ENCODE measurements around the gene PCBP3.
"Not testable (repeated sequence)": the region's sequence is repeated elsewhere in the genome, so short reads cannot be mapped to it uniquely, and the experiment has no call there.

Gene PCBP3

DNA sequence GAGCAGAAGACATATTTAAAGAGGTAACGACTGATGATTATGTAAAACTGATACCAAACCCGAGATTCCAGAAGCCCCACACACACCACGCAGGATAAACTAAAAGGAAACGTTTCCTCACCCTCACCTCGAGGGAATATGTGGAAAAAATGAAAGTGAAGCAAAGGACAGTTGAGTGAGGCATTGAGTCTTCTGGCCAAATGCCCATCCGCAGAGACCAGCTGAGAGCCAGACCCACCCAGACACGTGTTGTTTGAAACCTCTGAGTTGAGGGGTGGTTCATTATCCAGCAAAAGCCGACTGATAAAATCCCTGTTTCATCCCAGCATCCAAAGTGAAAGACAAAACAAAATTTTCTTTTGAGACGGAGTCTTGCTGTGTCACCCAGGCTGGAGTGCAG, 29.6 kb upstream of the PCBP3 start:
- no peak for DNase-seq

DNA sequence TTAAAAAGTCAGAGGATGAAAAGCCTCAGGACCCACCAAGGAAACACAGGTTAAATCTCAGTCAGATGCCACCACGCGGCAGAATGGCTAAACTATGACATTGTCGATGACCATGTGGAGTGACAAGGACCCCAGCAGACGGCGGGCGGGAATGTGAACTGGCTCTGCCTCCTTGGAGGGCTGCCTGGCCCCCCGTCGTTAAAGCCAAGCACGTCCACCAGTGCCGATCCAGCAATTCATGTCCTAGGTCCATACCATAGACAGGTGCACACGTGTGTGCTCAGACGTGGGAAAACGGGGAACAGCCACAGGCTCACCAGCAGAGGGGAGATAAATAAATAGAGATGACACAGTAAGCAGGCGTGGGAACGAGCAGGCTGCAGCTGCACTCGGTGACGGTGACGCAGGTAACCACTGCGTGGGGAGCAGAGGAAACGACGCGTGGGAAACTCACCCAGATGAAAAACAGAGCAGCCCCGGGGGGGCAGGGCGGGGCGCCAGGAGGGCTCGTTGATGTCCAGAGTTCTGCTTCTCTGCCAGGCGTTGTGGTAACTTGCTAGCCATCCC, 28.3 kb upstream of the PCBP3 start:
- no peak for DNase-seq

DNA sequence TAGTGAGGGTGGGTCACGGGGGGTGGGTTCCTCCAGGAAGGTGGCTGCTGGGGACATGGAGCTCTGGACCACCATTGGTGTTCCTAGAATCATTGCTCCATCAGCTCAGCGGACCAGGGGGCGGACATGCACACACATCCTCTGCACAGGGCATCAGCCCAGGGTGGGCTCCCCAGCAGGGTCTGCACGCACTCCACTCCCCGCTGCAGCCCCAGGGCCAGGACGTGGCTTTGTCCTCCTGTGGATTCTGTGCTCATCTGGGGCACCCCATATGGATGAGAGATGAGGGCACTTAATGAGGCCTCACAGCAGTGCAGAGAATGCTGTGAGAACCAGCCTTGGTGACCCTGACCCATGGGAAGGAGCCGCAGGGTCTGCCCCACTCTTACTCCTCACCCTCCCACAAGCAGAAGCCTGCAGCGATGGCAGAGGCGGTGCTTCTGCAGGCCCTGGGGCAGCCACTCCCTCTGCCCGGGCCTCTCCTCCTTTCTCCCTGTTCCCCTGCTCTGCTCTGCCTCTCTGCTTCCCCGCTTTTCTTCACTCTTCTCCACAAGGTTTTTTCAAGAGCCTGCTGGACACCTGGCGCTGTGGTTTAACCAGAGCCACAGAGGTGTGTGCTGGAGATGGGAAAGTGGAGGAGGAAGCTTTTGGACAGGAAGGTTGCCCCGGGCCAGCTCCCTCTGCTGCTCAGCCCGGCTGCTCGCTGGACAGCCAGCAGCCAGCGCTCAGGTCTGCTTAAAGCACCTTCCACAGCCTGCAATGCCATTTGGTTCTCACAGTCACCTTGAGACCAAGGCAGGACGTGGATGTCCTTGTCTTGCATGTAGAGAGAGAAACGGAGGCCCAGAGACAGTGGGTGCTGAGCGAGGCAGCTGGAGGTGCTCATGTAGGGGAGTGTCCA, 26.3 kb upstream of the PCBP3 start:
- no peak for DNase-seq

DNA sequence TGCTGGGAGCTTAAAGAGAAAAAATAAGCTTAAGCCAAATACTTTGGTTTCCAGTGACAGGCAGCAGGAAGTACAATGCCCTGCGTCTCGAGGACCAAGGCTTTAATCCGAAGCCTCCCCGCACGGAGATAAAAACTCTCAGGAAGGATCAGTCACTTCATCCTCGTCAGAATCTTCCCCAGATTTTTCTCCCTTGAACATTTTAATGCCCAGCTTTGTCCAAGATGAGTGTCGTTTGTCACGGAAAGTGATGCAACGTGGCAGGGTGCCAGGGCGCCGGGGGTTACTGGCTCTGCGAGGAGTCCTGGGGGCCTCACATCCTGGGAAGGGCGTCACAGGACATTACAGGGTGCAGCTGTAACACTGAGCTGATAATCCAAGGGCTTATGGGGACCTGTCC, 25.2 kb upstream of the PCBP3 start:
- DNase-seq: no peak

DNA sequence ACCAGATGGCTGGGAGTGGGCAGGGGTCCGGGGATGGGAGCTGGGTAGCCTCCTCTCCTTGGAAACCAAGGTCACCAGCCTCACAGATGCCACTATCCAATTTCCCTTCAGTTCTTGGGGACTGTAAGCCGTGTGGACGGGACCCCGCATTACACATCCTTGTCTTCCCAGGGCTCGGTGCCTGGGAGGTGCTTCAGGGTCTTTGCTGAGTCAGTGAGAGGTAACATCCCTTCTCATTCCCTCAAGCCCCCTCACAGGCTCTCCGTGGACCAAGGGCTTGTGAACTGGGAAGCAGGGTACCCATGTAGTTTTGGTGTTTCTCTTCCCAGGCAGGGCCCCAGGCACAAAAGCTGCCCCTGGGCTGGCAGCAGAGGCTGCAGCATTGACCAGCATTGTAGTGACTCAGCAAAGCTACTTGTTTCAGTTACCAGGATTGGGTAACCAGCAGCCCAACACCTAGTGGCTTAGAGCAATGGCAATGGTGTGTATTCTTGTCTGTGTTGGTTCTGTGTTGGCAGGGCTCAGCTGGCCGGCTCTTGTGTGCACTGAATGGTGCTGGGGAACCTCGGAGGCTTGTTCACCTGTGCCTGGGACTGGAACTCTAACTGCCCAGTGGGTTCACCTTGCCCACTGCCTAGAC, 24.6 kb upstream of the PCBP3 start:
- no peak for DNase-seq

DNA sequence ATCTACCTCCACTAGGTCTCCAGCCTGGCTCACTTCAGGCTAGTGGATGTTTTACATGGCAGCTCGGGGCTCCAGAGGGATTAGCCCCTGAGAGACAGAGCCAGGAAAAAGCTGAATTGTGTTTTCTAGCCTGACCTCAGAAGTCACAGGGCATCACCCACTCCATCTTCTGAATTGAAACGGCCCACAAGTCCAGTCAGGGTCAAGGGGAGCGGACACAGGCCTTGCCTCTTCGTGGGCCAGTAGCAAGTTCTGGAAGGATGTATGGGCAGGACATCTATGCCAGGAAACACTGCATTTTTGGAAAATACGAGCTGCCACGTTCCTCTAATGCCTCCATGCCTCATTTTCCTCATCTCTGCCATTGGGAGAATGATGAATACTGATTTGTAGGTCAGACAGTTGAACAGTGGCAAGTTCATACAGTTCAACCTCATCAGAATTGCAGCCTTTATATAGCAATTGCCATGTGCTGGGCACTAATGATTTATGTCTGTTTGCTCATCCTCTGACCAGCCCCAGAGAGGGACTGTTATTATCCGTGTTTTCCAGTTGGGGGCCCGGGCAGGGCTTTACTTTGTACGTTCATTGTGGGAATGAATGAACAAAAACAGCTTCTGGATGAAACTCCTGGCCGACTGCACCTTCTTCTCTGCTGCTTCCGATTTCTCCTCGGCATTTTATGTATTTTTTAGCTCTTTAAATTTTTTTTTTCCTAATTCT, 23.2 kb upstream of the PCBP3 start:
- DNase-seq: no peak

DNA sequence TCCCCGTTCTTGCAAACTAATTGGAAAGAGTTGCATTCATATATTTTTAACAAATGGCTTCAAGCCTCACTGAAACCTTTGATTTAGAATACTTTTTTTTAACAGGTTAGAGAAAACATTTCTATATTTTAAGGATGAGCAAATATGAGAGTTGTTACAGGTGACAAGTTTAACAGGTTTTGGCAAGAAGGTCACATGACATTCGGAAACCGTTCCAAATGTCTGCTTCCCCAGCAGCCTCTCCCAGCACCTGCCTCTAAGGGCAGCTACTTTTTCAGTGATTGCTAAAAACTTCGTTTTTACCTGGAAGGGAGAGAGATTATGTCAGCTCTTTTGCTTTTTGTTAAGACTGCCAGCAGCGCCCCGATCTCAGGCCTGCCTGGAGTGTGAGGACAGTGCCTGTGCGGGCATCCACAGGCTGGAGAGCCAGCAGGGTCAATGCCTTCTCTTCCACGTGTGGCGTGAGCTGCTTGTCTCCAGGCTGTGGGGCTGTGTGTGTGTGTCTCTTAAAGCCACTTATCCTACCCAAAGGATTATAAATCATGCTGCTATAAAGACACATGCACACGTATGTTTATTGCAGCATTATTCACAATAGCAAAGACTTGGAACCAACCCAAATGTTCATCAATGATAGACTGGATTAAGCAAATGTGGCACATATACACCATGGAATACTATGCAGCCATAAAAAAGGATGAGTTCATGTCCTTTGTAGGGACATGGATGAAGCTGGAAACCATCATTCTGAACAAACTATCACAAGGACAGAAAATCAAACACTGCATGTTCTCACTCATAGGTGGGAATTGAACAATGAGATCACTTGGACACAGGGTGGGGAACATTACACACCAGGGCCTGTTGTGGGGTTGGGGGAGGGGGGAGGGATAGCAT, 21.8 kb upstream of the PCBP3 start:
- not testable (repeated sequence) for DNase-seq

DNA sequence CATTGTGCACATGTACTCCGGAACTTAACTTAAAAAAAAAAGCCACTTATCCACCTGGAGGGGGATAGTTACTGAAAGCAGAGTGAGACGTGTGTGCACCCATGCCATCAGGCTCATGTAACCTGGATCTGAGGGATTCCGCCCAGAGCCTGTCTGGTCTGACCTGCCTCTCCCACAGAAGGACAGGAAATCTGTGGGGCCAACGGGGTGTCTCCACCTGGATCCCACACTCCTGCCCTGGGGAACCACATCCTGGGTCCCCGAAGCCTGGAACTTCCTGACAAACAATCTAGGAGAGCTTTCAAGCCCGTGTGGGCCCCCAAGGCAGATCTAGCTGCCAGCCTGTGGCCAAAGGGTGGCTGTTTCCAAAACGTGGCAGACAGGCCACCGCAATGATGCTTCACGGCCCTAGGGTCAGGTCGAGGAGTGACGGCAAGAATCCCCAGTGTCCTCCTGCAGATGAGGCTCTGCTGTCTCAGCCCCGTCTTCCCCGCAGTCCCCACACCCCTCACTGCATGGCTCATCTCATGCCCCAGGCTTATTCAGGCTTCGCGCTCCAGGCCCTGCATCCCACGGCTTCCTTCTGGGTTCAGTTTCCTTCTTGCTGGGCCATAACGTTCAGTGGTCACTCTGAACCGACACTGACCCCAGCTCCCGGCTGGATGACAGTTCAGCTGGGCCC, 21.0 kb upstream of the PCBP3 start:
- DNase-seq: no peak

DNA sequence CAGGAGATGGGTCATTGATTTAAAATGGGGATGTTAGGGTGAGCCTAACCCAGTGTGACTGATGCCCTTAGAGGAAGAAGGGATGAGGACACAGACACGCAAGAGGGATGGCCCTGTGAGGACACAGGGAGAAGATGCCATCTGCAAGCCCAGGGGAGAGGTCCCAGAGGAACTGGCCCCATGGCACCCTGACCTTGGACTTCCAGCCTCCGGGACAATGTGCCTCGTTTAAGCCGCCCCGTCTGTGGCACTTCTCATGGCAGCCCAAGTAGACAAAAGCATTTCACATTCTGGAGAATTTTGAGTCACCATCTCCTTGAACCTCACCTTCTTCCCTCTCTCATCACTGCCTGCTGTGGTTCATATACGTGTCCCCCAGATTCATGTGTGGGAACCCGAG, 20.1 kb upstream of the PCBP3 start:
- no peak for DNase-seq

DNA sequence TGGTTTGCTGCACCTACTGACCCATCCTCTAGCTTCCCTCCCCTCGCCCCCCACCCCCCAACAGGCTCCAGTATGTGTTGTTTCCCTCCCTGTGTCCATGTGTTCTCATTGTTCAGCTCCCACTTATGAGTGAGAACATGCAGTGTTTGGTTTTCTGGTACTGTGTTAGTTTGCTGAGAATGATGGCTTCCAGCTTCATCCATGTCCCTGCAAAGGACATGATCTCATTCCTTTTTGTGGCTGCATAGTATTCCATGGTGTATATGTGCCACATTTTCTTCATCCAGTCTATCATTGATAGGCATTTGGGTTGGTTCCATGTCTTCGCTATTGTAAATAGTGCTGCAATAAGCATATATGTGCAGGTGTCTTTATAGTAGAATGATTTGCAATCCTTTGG, 17.4 kb upstream of the PCBP3 start:
- DNase-seq: not testable (repeated sequence)

DNA sequence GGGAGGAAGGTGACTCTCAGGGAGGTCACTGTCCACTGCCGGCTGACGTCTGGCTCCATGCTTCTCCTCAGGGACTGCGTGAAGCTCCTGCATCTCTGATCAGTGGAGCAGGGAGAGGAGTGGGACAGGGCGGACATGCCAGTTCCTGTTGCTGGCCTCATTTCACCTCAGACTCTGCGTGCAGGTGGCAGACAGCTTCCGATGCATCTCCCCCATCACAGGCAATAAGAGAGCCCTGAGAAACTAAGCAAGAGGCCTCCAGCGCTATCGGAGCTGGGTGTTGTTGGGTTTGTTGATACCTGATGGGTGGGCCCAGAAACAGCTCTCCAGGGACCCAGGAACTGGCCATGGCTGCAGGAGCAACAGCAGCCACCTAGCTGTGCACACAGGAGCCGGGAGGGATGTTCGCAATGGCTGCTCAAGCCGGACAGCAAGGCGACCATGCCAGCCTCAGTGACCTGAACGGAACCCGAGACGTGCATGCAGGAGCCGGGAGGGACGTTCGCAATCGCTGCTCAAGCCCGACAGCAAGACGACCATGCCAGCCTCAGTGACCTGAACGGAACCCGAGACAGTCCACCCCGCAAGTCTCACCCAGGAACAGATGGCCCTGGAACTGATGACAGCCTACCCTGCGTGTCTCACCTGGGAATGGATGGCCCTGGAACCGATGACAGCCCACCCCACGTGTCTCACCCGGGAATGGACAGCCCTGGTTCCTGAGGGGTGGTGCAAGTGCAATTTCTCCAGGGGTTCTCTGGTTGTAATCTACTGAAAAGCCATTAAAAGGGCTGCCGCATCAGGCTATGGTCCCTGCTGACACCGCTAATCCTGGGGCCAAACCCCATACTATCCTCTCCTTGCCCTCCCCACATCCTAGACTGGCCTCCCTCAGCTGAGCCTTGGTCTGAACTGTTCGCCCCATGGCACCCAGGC, 14.2 kb upstream of the PCBP3 start:
- no peak for DNase-seq

DNA sequence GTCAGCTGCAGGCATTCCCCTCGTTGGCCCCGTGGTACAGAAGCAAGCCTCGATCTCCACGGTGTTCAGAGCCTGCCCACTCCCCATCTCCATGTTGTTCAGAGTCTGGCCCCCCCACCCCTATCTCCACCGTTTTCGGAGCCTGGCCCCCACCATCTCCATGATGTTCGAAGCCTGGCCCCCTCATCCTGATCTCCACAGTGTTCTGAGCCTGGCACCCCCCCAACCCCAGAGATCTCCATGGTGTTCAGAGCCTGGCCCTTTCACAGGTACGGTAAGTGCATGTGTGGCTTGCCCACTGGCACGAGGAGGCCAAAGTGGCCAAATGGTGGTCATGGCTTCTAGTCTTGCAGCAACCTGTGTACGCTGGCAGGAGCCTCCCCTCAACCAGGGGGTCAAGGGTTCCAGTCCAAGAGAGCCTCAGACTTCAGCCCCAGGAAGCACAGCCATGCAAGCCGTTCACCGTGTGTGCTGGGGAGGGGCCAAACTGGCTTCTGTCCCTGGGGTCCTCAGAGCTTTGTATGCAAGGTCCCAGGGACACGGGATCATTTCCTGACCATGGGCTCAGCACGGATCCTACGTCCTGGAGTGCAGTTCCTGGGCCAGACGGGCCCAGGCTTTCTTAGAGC, 13.3 kb upstream of the PCBP3 start:
- DNase-seq: no peak

DNA sequence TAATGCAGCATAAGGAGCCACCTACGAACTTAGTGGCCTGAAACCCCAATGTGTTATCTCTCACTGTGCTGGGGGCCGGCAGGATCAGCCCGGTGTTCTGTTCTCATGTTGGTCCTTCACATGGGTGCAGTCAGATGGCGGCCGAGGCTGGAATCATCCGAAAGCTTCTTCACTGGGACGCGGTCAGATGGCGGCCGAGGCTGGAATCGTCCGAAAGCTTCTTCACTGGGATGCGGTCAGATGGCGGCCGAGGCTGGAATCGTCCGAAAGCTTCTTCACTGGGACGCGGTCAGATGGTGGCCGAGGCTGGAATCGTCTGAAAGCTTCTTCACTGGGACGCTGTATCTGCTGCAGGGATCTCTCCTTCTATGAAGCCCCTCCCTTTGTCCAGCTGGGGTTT, 12.6 kb upstream of the PCBP3 start:
- no peak for DNase-seq

DNA sequence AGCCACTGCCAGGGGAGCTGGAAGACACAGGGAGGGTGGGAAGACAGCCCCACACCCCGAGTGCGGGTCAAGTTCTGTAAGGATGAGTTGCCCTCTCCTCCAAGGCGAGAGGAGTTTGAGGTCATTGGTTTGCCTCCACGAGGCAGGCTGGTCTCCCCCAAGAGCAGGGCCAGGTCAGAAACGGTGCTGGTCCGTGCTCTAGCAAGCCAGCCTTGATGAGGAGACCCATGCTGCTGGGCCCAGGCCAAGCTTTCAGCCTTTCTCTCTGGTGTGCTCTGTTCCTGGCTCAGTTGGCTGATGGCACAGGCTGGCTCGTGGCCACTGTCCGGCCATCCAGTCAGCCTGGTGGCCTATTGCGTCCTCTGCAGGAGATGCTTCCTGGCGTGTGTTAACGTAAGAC, 12.0 kb upstream of the PCBP3 start:
- DNase-seq: no peak

DNA sequence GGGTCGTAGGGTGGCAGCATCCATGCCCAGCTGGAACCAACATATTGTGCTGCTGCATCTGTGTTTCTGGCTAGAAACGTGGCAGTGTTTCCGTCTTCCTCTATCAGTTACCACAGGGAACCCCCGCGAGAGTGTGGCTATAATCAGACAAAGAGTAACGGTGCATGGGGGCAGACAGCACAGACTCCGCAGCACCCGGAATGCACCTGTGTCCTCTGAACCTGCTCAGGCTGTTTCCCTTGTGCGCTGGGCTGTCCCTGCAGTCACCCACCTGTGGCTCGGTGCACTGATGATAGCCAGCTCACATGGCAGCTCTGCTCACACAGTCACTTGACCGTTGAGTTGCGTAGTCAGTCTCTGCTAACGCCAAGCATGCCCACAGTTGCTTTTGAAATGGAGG, 11.4 kb upstream of the PCBP3 start:
- no peak for DNase-seq

DNA sequence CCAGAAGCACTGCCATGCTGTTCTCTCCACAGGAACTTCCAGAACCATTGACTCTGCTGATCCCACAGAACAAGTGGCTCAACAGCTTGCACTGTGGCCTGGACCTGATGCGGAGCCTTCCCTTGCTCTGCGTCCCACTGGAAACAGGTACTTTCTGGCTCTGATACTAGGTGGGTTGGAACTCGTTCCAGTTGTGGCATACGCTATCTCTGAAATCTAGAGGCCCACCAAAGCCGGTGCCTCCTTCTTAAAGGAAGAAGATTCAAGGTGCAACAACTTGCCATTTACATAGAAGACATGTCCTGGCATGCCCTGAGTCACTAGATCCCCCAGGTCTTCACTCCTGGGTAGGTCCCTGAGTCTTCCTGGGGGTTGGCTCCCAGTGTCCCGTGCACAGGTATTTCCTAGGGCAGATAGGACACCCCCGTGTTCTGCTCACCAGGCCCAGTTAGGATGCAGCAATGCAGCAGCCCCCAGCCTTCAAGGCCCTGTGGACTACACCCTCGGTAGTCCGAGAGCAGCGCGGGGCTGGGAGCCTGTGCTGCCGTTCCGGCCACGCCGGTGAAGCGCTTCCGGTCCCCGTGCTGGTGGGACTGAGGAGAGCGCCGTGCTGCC, 10.8 kb upstream of the PCBP3 start:
- DNase-seq: no peak

DNA sequence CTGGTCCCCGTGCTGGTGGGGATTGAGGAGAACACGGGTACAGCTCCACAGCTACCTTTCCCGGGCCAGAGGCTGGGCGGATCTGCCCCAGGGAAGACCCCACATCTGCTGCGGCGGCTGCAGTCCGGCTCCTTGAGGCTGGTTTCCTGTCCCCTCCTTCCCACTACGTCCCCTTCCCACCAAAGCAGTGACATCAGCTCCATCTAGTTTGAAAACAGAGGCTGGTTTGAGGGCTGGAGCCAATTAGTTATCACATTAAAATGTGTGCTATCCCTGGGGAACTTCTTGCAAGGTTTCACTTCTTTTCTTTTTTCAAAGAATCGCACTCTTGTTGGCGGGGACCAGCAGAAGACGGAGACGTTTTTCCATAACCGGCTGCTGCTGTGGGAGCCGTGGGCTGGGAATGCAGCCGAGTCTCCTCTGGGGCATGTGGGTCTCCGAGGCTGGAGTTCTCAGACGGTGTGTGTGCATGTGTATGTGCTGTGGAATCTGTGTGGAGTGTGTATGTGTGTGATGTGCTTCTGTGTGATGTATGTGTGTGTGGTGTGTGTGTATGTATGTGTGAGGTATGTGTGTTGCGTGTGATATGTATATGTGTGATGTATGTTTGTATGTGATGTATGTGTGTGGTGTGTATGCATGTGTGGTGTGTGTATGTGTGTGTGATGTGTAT, 8.9 kb upstream of the PCBP3 start:
- no peak for DNase-seq

DNA sequence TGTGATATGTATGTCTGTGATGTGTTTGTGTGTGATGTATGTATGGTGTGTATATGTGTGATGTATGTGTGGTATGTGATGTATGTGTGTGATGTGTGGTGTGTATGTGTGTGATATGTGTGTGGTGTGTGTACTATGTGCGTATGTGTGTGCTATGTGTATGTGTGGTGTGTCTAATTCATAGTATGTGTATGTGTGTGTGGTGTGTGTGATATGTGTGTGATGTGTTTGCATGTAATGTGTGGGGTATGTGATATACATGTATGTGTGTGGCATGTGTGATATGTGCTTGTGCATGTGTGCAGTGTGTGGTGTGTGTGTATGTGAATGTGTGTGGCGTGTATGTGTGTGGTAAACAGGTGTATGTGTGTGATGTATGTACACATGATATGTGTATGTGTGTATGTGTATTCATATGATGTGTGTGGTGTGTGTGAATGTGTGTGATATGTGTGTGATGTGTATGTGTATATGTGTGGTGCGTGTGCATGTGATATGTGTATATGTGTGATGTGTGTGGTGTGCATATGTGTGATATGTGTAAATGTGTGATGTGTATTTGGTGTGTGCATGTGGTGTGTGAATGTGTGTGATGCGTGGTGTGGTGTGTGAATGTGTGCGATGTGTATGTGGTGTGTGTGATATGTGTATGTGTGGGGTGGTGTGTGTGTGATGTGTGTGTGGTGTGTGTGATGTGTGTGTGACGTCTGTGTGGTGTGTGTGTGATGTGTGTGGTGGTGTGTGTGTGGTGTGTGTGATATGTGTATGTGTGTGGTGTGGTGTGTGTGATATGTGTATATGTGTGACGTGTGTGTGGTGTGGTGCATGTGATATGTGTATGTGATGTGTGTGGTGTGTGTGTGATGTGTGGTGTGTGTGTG, 8.0 kb upstream of the PCBP3 start:
- DNase-seq: no peak

Data from bone marrow (tissue), 2 donors.